ENCODE measurements around the gene HNRNPC. TPM values are rescaled to one million over a fixed set of nuclear protein-coding genes. Genes with fewer than 3 reads are reported as not detected.
"Not testable (repeated sequence)": the region's sequence is repeated elsewhere in the genome, so short reads cannot be mapped to it uniquely, and the experiment has no call there.

HNRNPC gene
- polyA plus RNA-seq, 1 donor (not counting 4 experiments of a cell fraction or from before 2014, with no cell fraction given): 871 TPM

DNA sequence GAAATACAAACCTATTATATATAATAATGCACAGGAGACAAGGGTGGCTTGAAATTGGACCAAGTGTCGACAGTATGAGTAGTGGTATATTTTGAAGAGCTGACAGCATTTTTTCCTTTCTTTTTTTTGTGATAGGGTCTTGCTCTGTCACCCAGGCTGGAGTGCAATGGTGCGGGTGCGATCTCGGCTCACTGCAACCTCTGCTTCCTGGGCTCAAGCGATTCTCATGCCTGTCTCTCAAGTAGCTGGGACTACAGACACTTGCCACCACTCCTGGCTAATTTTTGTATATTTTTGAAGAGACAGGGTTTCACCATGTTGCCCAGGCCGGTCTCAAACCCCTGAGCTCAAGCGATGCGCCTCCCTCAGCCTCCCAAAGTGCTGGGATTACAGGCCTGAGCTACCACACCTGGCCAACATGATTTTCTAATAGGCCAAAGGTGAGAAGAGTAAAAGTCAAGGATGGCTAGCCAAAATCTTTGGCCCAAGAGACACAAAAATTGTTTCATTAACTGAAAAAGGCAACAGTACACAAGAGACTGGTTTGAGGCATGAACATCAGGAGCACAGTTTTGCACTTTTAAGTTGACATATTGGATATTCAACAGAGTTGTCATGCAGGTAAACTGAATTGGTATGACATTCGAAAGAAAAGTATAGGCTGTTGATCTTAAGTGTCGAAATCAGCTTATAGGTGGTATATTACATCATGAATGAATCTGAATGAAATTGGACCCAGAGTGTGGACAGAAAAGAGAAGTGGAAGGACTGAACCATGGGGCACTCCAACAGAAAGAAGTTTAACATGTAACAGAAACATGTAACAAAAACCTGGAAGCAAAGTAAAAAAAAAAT, 12.5 kb downstream of the HNRNPC start:
- dilution Hi-C loops (cut with MboI; ENCODE audit: extremely low pct_ligation_motif_present, low sequenced_read_pairs): no loop called here
- Histone ChIP-seq H2AFZ (ENCODE audit: control insufficient read depth, low read length) (no peak overlapping the region), H3K9ac (ENCODE audit: control insufficient read depth, extremely low read depth, insufficient read depth, low read length) (no peak overlapping the region), H3K79me2 (ENCODE audit: control insufficient read depth, insufficient read depth, low read length) (peaks cover 98% of the 10 kb centered on the region), H3K27me3 (ENCODE audit: control insufficient read depth, extremely low read depth, insufficient read depth, low read length) (no peaks in the 10 kb centered on the region), H3K4me1 (ENCODE audit: control insufficient read depth, extremely low read depth, insufficient read depth, low read length) (no peaks in the 10 kb centered on the region), H3K36me3 (ENCODE audit: control insufficient read depth in 2 of 2, extremely low read depth in 1 of 2, insufficient read depth in 2 of 2, low read length in 2 of 2) (peaks cover 25 to 52% of the 10 kb centered on the region in 2 experiments), H3K9me1 (ENCODE audit: control insufficient read depth, extremely low read depth, insufficient read depth, low read length) (peaks cover 2% of the 10 kb centered on the region), H3K9me3 (ENCODE audit: control insufficient read depth, low read depth, low read length) (no peaks in the 10 kb centered on the region), H4K20me1 (ENCODE audit: control insufficient read depth, extremely low read depth, insufficient read depth, low read length) (peaks cover 81% of the 10 kb centered on the region), H3K4me2 (ENCODE audit: control insufficient read depth, extremely low read depth, insufficient read depth, low read depth, low read length) (no peak overlapping the region), H3K27ac (ENCODE audit: control insufficient read depth, insufficient read depth, low read length) (no peak overlapping the region), H3K4me3 (ENCODE audit: control insufficient read depth in 2 of 3, extremely low read depth in 1 of 3, insufficient read depth in 2 of 3, low read depth in 1 of 3, low read length in 3 of 3) (no peak overlapping the region)
- no peak for TF ChIP-seq EZH2 (IDR thresholded peaks at IDR 0.05; ENCODE audit: low read length)
- TF ChIP-seq, protein P1, sequence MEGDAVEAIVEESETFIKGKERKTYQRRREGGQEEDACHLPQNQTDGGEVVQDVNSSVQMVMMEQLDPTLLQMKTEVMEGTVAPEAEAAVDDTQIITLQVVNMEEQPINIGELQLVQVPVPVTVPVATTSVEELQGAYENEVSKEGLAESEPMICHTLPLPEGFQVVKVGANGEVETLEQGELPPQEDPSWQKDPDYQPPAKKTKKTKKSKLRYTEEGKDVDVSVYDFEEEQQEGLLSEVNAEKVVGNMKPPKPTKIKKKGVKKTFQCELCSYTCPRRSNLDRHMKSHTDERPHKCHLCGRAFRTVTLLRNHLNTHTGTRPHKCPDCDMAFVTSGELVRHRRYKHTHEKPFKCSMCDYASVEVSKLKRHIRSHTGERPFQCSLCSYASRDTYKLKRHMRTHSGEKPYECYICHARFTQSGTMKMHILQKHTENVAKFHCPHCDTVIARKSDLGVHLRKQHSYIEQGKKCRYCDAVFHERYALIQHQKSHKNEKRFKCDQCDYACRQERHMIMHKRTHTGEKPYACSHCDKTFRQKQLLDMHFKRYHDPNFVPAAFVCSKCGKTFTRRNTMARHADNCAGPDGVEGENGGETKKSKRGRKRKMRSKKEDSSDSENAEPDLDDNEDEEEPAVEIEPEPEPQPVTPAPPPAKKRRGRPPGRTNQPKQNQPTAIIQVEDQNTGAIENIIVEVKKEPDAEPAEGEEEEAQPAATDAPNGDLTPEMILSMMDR (optimal IDR thresholded peaks at IDR 0.05 in 1 of 3, IDR thresholded peaks at IDR 0.05 in 1 of 3, conservative IDR thresholded peaks at IDR 0.05 in 1 of 3; ENCODE audit: extremely low read depth in 1 of 3, insufficient read depth in 2 of 3, low read length in 3 of 3): no peak
- FAIRE-seq (no peak), DNase-seq (ENCODE audit: low read depth, low spot score) (no peak)

DNA sequence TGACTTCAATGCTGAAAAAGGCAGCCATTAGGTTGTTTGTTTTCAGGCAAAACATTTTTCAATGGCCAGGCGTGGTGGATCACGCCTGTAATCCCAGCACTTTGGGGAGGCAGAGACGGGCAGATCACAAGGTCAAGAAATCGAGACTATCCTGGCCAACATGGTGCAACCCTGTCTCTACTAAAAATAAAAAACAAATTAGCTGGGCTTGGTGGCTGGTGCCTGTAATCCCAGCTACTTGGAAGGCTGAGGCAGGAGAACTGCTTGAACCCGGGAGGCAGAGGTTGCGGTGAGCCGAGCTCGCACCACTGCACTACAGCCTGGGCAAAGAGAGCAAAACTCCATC, 13.2 kb downstream of the HNRNPC start:
- Histone ChIP-seq H3K79me2 (ENCODE audit: control insufficient read depth, insufficient read depth, low read length) (peaks cover 98% of the 10 kb centered on the region), H3K36me3 (ENCODE audit: control insufficient read depth in 2 of 2, extremely low read depth in 1 of 2, insufficient read depth in 2 of 2, low read length in 2 of 2) (peaks cover 25 to 46% of the 10 kb centered on the region in 2 experiments), H4K20me1 (ENCODE audit: control insufficient read depth, extremely low read depth, insufficient read depth, low read length) (peaks cover 74% of the 10 kb centered on the region)
- H3K4me2 ChIP-seq (ENCODE audit: control insufficient read depth, extremely low read depth, insufficient read depth, low read depth, low read length); H2AFZ ChIP-seq (ENCODE audit: control insufficient read depth, low read length); dilution Hi-C loops (cut with MboI; ENCODE audit: extremely low pct_ligation_motif_present, low sequenced_read_pairs); H3K27me3 ChIP-seq (ENCODE audit: control insufficient read depth, extremely low read depth, insufficient read depth, low read length); H3K27ac ChIP-seq (ENCODE audit: control insufficient read depth, insufficient read depth, low read length); H3K4me1 ChIP-seq (ENCODE audit: control insufficient read depth, extremely low read depth, insufficient read depth, low read length); H3K9me3 ChIP-seq (ENCODE audit: control insufficient read depth, low read depth, low read length); H3K9ac ChIP-seq (ENCODE audit: control insufficient read depth, extremely low read depth, insufficient read depth, low read length); DNase-seq (ENCODE audit: low read depth, low spot score); H3K9me1 ChIP-seq (ENCODE audit: control insufficient read depth, extremely low read depth, insufficient read depth, low read length); H3K4me3 ChIP-seq (ENCODE audit: control insufficient read depth in 2 of 3, extremely low read depth in 1 of 3, insufficient read depth in 2 of 3, low read depth in 1 of 3, low read length in 3 of 3); FAIRE-seq: not testable (repeated sequence)
